Activated T-cell treated with anti-CD3 and anti-CD28 coated beads, Interleukin-2, amount 50 U/mL, for 24 hours (primary cell): ENCODE results near the gene SARDH.
"Not testable (repeated sequence)": the region's sequence is repeated elsewhere in the genome, so short reads cannot be mapped to it uniquely, and the experiment has no call there.

ENCODE experiments used
- DNase-seq: peaks from one replicate; pipeline ENCODE4 v3.0.0-alpha.2; 2020
- H3K27ac Mint-ChIP-seq: 2 replicates; pipeline ENCODE4 v1.8.0; 2020; ENCODE audit warnings: mild to moderate bottlenecking, mixed read lengths
- H3K27me3 Mint-ChIP-seq: 2 replicates; pipeline ENCODE4 v1.8.0; 2020; ENCODE audit warnings: mixed read lengths
- H3K36me3 Mint-ChIP-seq: 2 replicates; pipeline ENCODE4 v1.8.0; 2020; ENCODE audit warnings: low read depth, mixed read lengths
- H3K4me1 Mint-ChIP-seq: 2 replicates; pipeline ENCODE4 v1.8.0; 2020; ENCODE audit warnings: low read depth, mixed read lengths
- H3K4me3 Mint-ChIP-seq: 2 replicates; pipeline ENCODE4 v1.8.0; 2020; ENCODE audit warnings: mild to moderate bottlenecking, moderate library complexity, mixed read lengths
- H3K9me3 Mint-ChIP-seq: 2 replicates; pipeline ENCODE4 v1.8.0; 2020; ENCODE audit warnings: mixed read lengths

The SARDH gene

GRCh38 chr9:133679466-133680061 lies 58.6 kb downstream of the SARDH start:
- Mint-ChIP-seq H3K27me3 (no peaks in the 10 kb centered on the region), H3K36me3 (peaks cover 9% of the 10 kb centered on the region), H3K4me1 (peaks cover 61% of the 10 kb centered on the region), H3K9me3 (no peaks in the 10 kb centered on the region), H3K4me3 (no peak overlapping the region), H3K27ac (no peak overlapping the region)
- no peak for DNase-seq

- H3K4me1 Mint-ChIP-seq: peaks cover 56% of the 10 kb centered on the region
These were observed 59.1 kb downstream of the SARDH start for GRCh38 chr9:133679056-133679455.

GRCh38 chr9:133677126-133678010 lies 60.8 kb downstream of the SARDH start:
- H3K36me3 Mint-ChIP-seq: peaks cover 5% of the 10 kb centered on the region
- peaks cover 41% of the 10 kb centered on the region for H3K4me1 Mint-ChIP-seq
- no peaks in the 10 kb centered on the region for H3K27me3 Mint-ChIP-seq
- no peak overlapping the region for H3K4me3 Mint-ChIP-seq
- DNase-seq: peak; percentile 53
- H3K9me3 Mint-ChIP-seq: no peaks in the 10 kb centered on the region
- H3K27ac Mint-ChIP-seq: peak overlapping the region; percentile 72

More at GRCh38 chr9:133679056-133679455, 59.1 kb downstream of the SARDH start:
- DNase-seq: no peak
- H3K9me3 Mint-ChIP-seq: no peaks in the 10 kb centered on the region
- H3K36me3 Mint-ChIP-seq: peaks cover 7% of the 10 kb centered on the region
- no peaks in the 10 kb centered on the region for H3K27me3 Mint-ChIP-seq
- no peak overlapping the region for H3K4me3 Mint-ChIP-seq
- H3K27ac Mint-ChIP-seq: no peak overlapping the region

GRCh38 chr9:133676450-133676849 lies 61.7 kb downstream of the SARDH start:
- no peak for DNase-seq
- Mint-ChIP-seq H3K36me3 (peaks cover 4% of the 10 kb centered on the region), H3K27me3 (no peaks in the 10 kb centered on the region), H3K4me3 (no peak overlapping the region), H3K4me1 (peaks cover 35% of the 10 kb centered on the region), H3K27ac (peak overlapping the region; percentile 38), H3K9me3 (no peaks in the 10 kb centered on the region)

GRCh38 chr9:133675796-133676195 lies 62.4 kb downstream of the SARDH start:
- not testable (repeated sequence) for H3K27ac Mint-ChIP-seq, H3K4me3 Mint-ChIP-seq, DNase-seq, H3K9me3 Mint-ChIP-seq, H3K36me3 Mint-ChIP-seq, H3K27me3 Mint-ChIP-seq
- H3K4me1 Mint-ChIP-seq: peaks cover 35% of the 10 kb centered on the region

DNA sequence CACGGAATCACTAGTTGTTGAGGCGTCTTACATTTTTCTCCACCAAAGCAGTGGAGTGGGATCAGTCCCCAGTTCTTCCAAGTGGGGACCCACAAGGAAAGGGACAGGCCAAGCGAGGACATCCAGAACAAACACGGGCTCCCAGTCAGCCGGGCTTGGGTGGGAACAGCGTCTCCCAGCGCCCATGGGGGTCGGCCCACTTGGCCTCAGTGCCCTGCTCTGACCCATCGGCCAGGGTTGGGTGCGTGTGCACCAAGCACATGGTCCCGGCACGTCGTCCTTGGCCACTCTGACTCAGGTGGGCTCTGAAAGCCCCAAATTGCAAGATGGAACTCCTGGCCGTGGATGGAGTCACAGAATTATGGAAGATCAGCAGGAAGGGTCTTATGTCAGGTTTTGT lies 64.1 kb downstream of the SARDH start:
- Mint-ChIP-seq H3K9me3 (no peaks in the 10 kb centered on the region), H3K4me3 (no peak overlapping the region), H3K4me1 (peaks cover 35% of the 10 kb centered on the region), H3K27me3 (no peaks in the 10 kb centered on the region), H3K36me3 (peaks cover 6% of the 10 kb centered on the region), H3K27ac (no peak overlapping the region)
- no peak for DNase-seq

- Mint-ChIP-seq H3K36me3 (peaks cover 6% of the 10 kb centered on the region), H3K27ac (no peak overlapping the region), H3K4me1 (peaks cover 29% of the 10 kb centered on the region), H3K27me3 (no peaks in the 10 kb centered on the region), H3K9me3 (no peaks in the 10 kb centered on the region), H3K4me3 (no peak overlapping the region)
- no peak for DNase-seq
These were observed 64.9 kb downstream of the SARDH start for GRCh38 chr9:133673258-133673655.

DNA sequence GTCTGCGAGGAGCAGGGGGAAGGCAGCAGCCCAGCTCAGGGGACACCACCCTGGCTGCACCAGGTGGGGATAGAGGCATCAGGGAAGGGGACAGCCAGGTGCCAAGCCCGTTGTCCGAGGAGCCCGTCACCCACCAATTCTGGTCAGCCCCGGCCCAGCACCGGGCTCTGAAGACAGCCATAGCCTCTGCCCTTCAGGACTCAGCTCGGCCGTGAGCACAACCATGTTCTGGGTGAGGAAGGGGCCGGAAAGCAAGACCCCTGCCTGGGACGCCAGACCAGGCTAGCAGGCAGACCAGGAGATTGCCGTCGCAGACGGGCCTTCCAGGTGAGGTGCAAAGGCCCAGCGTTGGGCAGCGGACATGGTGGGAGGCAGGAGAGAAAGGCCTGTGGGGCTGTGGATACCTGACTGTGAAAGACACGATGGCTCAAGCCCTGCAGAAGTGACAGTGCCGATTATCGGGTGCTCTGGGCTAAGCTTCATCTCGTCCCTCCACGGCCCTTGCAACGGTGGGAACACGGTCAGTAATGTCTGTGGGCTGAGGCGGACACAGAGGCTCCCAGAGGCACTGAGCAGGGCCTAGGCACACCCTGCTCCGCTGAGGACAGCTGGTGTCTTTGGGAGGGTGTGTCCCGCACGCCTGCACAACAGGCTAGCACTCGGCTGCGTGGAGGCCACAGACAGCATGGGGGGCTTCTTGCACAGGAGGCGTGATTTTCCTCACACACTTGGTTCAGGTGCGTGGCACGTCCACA lies 65.5 kb downstream of the SARDH start:
- no peak overlapping the region for H3K27ac Mint-ChIP-seq
- peaks cover 23% of the 10 kb centered on the region for H3K4me1 Mint-ChIP-seq
- no peaks in the 10 kb centered on the region for H3K9me3 Mint-ChIP-seq
- H3K27me3 Mint-ChIP-seq: no peaks in the 10 kb centered on the region
- no peak for DNase-seq
- peaks cover 6% of the 10 kb centered on the region for H3K36me3 Mint-ChIP-seq
- H3K4me3 Mint-ChIP-seq: no peak overlapping the region

DNA sequence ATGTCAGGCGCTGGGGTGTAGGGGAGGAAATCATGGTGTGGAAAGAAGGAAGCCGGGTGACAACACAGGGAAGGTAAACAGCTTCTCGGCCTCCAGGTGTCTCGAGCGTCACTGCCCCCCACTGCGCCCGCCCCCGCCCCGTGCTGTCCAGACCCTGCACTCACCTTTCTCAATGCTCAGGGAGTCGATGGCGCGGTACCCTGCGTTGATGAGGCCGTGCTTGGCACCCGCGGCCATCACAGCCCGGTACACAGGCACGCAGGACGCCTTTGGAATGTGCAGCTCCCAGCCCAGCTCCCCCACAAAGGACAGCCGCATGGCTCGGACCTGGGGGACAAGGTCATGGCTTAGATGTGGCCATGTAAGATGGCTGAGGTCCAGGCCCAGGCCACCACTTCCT lies 66.8 kb downstream of the SARDH start:
- H3K4me3 Mint-ChIP-seq: no peak overlapping the region
- no peaks in the 10 kb centered on the region for H3K9me3 Mint-ChIP-seq
- H3K27ac Mint-ChIP-seq: no peak overlapping the region
- H3K36me3 Mint-ChIP-seq: peaks cover 6% of the 10 kb centered on the region
- H3K4me1 Mint-ChIP-seq: peaks cover 10% of the 10 kb centered on the region
- no peaks in the 10 kb centered on the region for H3K27me3 Mint-ChIP-seq
- DNase-seq: no peak

- Mint-ChIP-seq H3K27ac (no peak overlapping the region), H3K4me3 (no peak overlapping the region)
- DNase-seq: no peak
These were observed 67.7 kb downstream of the SARDH start for GRCh38 chr9:133670466-133670865.

DNA sequence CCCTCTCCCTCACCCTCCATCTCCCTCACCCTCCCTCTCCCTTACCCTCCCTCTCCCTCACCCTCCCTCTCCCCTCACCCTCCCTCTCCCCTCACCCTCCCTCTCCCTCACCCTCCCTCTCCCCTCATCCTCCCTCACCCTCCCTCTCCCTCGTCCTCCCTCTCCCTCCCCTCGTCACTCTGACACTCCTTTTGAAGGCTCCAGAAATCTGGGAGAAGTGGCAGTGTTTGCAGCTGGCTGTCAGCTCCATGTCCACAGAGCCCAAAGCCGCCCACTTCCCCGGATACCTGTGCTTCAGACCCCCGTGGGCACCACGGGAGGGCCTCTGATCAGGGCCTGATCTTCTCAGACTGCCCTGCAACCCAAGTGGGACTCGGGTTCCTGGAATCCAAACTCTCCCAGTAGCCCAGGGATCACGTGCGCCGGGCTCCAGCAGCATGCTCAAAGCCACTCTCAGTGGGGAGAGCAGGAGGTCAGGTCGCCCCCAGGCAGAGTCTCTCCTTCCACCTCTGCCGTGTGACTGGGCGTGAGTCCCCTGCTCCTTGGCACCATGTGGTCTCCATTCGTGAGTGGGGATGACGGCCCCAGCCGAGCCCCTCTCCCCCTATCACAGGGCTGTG lies 68.9 kb downstream of the SARDH start:
- no peaks in the 10 kb centered on the region for H3K4me1 Mint-ChIP-seq
- H3K4me3 Mint-ChIP-seq: no peak overlapping the region
- no peaks in the 10 kb centered on the region for H3K27me3 Mint-ChIP-seq
- H3K9me3 Mint-ChIP-seq: no peaks in the 10 kb centered on the region
- H3K27ac Mint-ChIP-seq: no peak overlapping the region
- peaks cover 6% of the 10 kb centered on the region for H3K36me3 Mint-ChIP-seq
- DNase-seq: no peak

More at GRCh38 chr9:133670466-133670865, 67.7 kb downstream of the SARDH start:
- Mint-ChIP-seq H3K9me3 (no peaks in the 10 kb centered on the region), H3K4me1 (peaks cover 2% of the 10 kb centered on the region), H3K36me3 (peaks cover 6% of the 10 kb centered on the region), H3K27me3 (no peaks in the 10 kb centered on the region)

GRCh38 chr9:133667759-133668450 lies 70.2 kb downstream of the SARDH start:
- no peaks in the 10 kb centered on the region for H3K27me3 Mint-ChIP-seq
- no peak overlapping the region for H3K4me3 Mint-ChIP-seq
- H3K9me3 Mint-ChIP-seq: no peaks in the 10 kb centered on the region
- H3K4me1 Mint-ChIP-seq: no peaks in the 10 kb centered on the region
- no peak overlapping the region for H3K27ac Mint-ChIP-seq
- DNase-seq: no peak
- peaks cover 6% of the 10 kb centered on the region for H3K36me3 Mint-ChIP-seq

- Mint-ChIP-seq H3K36me3 (peaks cover 5% of the 10 kb centered on the region), H3K9me3 (no peaks in the 10 kb centered on the region), H3K4me3 (no peak overlapping the region), H3K27ac (no peak overlapping the region), H3K4me1 (no peaks in the 10 kb centered on the region), H3K27me3 (no peaks in the 10 kb centered on the region)
- DNase-seq: no peak
These were observed 71.3 kb downstream of the SARDH start for GRCh38 chr9:133666845-133667244.

DNA sequence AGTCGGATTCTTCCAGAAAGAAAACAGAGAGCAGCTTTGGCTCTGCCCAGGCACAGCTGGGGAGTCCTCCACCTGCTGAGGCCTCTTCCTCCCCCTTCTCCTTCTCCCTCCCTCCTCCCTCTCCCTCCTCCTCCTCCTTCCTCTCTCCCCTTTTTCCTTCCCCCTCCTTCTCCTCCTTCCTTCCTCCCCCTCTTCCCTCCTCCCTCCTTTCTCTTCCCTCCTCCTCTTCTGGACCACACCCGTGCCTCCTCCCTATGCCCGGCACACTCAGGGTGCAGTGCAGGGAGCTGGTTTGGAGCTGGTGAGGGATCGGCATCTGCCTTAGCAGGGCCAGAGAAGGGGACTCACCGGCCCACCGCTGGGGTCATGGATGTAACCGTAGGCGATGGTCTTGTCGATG lies 71.8 kb downstream of the SARDH start:
- Mint-ChIP-seq H3K36me3 (peaks cover 4% of the 10 kb centered on the region), H3K4me1 (no peaks in the 10 kb centered on the region), H3K9me3 (no peaks in the 10 kb centered on the region), H3K4me3 (no peak overlapping the region), H3K27ac (no peak overlapping the region), H3K27me3 (no peaks in the 10 kb centered on the region)
- no peak for DNase-seq
